ENCODE measurements around the gene VPS26C.
A peak's percentile ranks its signal among the peaks of the same experiment; 100 is the strongest.
"Not testable (repeated sequence)": the region's sequence is repeated elsewhere in the genome, so short reads cannot be mapped to it uniquely, and the experiment has no call there.

The VPS26C gene

DNA sequence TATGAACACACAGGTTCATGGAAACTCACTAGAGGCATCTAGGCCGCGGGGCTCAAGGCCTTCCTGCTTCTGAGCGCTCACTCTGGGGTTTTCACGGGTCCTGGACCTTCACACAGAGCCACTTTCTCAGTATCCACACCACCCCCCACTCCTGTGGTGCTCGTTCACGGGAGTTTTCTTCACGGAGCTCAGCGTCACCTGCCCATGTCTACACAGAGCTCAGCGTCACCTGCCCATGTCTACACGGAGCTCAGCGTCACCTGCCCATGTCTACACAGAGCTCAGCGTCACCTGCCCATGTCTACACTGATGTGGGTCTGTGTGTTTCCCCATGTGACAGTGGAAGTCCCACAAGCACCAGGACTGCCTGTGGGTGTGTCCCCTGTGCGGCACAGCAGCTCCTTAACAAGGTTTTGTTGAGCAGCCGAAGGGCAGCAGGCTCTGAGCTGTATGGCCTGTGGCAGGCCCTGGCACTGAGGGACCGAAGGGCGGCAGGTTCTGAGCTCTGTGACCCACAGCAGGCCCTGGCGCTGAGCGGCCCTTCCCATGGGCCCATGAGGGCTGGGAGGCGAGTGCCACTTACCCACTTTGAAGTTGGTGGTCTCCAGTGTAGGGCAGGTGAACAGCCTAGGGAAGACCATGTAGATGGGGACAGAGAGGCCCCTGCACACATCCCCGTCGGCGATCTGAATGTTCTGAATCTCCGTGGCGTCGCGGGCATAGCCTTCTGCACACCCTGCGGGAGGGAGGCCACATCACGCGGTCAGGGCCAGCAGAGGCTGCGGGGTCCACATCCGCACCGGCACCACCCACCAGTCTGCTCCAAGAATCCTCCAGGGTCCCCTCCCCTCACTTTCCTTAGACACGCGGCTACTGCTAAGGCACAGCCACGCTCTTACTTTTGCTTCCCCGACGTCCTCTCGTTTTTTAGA lies 39.8 kb downstream of the VPS26C start:
- no peak for DNase-seq

DNA sequence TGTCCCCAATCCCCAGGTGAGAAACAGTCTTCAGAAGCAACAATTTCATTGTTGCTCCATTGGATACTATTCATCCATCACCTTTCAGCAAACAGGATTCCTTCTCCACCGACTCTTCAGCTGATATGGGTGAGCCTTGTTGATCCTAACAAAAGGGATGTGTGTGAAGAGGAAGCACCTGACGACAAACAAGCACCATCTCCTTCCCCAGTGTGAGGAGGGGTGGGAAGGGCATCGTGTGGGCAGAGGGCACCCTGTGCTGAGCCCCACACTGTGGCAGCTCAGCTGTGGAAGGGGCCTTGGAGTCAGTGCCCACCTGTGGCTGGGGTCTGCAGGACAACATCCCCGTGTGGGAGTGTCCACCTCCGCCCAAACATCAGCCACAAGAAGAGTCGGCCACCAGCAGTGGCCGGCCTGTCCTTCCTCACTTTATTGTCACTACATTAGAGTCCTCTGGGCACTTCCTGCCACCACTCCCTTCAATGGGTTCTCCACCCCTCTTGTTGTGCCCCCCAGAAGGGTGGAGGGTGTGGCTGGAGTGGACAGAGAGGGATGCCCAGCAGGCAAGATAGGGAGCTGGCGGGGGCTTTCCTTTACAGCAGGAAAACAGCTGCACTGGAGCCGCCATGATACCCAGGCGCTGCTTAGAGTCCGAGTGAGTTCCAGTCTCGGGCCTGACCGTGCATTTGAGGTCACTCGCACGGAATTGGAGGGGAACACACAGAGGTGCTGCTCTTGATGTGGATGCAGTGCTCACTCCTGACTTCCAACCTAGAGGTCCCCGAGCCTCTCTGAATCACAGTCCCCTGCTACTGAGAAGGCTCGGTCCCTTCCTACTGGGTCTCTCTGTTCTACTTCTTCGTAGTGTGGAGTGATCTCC lies 40.9 kb downstream of the VPS26C start:
- no peak for DNase-seq

DNA sequence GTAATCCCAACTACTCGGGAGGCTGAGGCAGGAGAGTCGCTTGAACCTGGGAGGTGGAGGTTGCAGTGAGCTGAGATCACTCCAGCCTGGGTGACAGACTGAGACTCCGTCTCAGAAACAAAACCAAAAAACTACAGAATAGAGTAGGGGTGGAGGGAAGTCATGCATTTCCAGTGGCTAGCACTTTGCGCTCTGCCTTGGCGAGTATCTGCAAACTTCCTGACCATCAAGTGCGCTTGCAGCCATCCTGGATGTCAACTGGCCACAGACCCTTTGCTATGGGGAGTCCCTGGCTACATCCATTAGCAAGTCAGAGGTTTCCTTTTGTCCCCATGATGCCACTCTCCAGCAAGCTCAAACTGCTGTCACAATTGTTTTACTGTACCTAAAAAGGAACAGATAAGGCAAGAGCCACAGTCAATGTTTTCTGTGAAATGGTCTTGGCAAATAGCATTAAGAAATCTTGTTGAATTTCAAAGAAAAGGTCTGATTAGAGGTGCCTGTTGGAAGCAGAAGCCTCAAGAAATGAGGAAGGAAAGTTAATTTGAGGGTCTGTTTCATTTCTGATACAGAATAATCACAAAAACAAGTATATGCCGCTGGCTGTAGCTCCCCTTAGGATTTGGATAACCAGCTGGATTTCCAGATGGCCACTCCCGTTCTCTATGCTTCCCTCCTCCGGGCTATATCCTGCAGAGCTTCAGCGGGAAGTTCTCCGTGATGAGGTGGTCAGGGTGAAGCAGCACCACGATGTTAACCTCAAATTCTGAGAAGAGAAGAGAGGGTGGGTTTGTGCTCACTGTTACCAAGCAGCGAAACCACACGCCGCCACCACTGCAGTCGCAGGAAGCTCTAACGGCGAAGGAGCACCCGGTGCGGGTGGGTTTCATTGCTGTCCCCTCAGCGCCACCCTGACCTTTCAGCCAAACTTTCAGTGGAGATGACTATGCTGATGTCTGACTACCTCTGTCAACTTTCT lies 42.0 kb downstream of the VPS26C start:
- no peak for DNase-seq

DNA sequence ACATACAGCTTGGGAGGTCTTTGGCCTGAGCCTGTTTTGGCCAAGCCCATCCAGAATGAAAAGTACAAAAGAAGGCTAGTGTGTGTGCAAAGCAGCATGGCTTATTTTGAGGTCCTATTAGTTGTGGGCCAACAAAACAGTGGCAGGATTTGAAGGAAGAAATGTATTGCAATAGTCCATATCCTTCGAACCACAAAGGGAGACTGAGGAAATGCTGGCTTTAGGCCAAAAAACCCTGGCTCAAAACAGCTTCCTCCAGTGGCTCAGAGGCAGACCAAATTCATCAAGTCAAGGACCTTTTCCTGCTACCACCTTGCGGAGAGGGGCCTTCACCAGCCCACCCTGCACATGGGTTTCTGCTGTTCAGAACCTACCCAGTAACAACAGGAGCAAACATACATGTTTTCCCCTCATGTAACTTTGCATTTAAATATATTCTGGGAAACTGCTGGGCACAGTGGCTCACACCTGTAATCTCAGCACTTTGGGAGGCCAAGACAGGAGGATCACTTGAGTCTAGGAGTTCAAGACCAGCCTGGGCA lies 43.3 kb downstream of the VPS26C start:
- DNase-seq, result no peak

DNA sequence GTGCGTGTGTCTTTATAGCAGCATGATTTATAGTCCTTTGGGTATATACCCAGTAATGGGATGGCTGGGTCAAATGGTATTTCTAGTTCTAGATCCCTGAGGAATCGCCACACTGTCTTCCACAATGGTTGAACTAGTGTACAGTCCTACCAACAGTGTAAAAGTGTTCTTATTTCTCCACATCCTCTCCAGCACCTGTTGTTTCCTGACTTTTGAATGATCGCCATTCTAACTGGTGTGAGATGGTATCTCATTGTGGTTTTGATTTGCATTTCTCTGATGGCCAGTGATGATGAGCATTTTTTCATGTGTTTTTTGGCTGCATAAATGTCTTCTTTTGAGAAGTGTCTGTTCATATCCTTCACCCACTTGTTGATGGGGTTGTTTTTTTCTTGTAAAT lies 44.9 kb downstream of the VPS26C start:
- DNase-seq, result not testable (repeated sequence)

DNA sequence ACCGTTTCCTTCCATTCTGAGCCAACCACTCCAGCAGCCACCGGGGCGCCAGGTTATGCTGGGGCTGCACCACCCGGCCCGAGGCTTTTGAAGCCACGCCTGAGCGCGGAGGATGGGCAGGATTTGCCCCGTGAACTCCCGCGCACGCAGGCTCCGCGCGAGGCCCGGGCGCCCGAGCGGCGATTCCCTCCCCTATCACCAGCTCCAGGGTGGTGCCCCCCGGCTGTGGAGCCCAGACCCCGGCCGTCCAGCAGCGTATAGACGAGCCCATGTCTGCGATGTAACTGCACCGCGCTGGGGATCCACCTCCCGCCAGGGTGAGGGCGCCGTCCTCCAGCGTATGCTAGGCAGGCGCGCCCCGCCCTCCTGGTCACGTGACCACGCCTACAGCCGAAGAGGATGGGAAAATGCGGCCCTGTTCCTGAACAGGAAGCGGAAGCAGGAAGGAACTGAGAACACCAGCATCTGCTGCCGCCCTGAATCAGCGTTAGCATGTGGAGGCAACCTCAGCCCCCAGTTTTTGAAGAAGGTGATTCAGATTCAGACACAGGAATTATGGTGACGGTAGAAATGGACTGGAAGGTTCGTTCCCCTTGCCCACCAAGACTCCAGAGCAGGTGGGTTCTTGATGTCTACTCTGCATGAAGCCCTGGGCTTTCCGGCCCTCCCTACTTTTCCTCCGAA lies 46.0 kb downstream of the VPS26C start:
- DNase-seq, result no peak

DNA sequence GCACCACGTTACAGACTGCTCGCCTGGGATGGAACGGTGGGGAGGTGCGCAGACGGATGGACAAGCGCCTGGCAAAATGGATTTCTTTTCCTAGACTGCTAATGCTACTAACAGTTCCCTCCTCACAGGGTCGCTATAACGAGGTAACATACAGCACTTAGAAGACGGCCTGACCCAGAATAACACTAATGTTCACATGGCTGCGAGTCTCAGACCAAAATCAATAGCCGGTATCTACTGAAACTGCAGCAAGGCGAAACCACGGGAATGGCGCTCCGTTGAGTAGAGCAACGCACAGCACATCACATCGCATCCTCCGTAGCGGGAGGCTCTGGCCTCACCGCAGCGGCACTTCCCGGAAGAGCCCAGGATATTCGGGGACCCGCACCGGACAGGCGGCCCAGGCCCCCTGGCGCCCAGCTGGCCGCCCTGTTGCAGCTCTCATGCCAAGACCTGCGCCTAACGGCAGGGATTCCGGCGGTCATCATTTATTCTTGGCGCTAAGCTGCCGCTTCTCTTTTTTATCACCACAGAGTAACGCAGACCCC lies 46.6 kb downstream of the VPS26C start:
- DNase-seq, result no peak

DNA sequence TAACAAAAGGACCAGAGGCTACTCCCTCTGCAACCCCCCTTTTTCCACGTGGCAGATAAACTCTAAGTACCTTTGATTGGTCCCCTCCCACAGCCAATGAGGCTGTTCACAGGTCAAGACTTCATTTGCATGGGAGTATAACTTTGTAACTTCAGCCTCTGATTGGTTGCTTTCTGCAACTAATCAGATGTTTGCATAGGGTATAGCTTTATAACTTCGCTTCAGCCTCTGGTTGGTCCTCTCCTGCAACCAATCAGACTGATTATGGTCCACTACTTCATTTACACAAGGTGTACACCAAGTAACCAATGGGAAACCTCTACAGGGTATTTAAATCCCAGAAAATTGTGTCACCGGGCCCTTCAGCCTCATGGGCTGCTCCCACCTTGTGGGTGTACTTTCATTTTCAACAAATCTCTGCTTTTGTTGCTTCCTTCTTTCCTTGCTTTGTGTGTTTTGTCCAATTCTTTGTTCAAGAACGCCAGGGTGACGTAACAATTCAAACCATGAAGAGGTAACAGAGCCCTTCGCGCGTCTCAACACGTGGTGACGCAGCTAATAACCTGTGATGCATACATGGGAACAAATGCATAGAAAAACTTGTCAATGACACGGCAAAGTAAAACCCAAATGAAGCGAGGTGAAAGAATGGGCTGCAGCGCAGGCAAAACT lies 47.2 kb downstream of the VPS26C start:
- DNase-seq, result no peak

DNA sequence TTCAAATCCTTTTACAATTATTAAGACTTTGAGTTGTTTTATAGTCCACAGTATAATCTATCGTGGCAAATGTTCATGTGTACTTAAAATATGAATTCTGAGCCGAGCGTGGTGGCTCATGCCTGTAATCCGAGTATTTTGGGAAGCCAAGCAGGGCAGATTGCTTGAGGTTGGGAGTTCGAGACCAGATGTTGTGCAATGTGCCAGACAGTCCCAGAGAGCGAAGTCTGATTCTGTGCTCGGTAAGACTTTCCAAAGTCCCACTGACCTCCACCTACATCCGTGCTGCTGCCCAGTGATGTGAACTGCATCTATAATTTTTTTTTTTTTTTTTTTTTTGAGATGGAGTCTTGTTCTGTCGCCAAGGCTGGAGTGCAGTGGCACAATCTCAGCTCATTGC lies 52.2 kb downstream of the VPS26C start:
- DNase-seq, result no peak

DNA sequence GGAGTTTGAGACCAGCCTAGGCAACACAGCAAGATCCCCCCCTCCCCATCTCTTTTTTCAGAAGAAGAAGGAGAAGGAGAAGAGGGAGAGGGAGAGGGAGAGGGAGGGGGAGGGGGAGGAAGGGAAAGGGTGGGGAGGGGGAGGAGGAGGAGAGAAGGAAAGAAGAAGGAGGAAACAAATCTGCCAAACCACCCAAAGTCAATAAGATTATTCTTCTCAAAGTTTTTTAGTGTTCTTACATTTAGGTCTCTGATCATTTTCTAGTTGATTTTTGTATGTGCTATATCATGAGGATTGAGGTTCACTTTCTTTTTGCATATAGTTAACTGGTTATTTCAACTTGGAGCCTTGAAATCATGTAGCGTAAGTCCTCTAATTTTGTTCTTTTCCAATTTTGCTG lies 56.3 kb downstream of the VPS26C start:
- no peak for DNase-seq

DNA sequence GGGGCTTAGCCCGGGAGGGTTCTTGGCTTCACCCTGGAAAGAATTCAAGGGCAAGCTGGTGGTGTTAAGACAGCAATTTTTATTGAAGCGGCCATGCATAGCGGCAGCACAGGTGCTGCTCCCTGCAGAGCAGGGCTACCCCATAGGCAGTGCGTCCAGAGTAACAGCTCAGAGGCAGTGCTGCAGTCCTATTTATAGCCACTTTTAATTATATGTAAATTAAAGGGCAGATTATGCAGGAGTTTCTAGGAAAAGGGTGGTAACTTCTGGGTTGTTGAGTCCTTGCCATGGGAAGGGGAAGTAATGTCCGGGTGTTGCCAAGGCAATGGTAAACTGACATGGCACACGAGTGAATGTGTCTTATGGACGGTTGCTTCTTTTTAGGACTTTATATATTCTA lies 57.0 kb downstream of the VPS26C start:
- DNase-seq, result no peak

DNA sequence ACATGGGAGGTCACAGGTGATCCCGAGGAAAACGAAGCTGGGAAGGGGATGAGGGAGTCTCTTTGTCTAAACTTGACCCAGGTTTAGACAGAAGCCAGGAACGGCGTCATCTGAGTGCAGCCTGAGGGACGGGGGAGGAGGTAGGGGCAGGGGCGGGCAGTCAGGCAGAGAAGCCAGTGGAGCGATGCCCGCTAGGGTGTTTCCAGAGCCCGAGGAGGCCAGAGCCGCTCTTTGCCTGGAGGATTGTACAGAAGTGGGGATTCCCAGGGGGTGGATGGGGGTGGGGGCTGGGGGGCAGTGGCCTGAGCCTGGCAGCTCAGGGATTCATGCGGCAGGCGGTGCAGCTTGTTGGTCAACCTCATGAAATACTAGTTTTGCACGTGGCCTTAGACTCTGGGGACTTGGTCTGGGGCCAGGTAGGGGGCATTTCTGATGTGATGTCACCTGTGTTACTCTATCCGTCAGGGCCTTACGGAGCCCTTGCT lies 58.4 kb downstream of the VPS26C start:
- no peak for DNase-seq

DNA sequence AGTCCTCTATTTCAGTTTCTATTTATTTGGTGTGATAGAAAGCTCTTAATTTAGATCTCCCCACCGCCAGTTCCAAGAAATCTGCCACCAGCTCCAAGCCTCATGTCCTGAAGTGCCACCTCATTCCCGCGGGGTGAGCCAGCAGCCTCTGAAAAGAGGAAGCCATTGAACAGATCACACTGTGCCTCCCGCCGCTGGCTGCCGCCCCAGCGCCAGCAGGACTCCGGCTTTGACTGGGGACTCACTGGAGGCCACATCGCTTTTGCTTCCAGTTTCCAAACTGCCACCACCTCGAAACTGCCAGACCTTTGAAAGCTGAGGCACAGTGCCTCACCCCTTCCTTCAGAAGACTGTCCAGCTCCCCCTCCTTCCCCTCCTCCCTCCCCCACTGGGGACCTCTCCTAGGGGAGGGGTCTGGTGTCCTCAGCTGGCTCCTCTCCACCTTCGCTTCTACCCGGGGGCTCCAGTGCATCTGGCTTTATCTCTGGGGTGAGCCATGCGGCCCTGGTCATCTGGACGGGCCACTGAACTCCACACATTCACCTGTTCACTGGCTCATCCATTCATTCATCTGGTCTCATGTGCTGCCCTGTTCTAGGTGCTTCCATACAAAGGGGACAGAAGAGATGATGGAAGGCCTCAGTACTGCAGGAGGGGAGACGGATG lies 58.9 kb downstream of the VPS26C start:
- DNase-seq, result no peak

DNA sequence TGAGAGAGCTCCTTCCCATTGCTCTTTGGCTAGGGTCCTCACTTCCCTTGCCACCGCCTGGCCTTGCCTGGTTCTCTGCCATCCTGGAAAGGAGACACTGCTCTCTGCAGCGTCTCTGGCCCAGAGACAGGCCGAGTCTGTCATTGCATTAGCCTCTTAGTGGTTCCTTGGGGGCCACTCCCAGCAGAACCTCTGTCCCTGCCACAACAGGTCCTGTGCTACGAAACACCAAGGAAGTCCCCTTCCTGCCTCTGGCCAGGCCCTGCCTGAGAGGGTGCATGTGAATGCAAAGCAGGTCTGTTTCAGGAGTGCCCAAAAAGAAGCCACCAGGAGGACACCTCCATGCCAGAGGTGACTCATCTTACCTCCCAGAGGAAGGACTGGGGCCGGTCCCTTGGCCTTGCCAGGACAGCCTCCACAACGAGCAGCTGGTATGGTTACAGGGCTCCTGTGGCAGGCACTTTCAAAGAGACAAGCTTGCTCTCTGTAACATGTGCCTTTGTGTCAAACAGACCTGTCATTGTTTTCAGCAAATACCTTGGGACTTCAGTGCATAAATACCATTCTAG lies 59.6 kb downstream of the VPS26C start:
- peak; percentile 16 for DNase-seq

DNA sequence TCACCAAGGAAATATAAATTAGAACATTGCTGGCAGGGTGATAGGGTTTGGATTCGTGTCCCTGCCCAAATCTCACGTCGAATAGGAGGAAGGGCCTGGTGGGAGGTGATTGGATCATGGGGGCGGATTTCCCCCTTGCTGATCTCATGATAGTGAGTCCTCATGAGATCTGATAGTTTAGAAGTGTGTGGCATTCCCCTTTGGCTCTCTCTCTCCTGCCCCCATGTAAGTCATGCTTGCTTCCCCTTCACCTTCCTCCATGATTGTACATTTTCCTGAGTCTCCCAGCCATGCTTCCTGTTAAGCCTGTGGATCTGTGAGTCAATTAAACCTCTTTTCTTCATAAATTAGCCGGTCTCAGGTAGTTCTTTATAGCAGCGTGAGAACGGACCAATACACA lies 60.6 kb downstream of the VPS26C start:
- no peak for DNase-seq

DNA sequence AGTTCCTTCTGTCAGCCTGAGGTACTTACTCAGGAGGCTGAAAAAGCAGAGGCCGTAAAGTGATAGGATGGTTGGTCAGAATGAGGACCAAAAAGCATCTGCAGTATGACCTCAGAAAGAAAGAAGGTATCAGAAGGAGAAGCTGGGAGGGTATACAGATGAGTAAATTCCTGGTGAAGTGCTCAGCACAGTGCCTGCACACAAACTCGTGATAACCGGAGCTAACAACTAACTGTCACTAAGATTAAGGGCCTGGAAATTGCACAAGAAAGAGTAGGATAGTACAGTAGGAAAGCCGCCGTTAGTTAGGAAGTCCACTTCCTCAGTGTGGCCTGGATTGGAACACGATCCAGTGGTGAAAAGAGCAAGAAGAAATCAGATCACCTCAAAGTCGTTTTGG lies 62.6 kb downstream of the VPS26C start:
- no peak for DNase-seq

DNA sequence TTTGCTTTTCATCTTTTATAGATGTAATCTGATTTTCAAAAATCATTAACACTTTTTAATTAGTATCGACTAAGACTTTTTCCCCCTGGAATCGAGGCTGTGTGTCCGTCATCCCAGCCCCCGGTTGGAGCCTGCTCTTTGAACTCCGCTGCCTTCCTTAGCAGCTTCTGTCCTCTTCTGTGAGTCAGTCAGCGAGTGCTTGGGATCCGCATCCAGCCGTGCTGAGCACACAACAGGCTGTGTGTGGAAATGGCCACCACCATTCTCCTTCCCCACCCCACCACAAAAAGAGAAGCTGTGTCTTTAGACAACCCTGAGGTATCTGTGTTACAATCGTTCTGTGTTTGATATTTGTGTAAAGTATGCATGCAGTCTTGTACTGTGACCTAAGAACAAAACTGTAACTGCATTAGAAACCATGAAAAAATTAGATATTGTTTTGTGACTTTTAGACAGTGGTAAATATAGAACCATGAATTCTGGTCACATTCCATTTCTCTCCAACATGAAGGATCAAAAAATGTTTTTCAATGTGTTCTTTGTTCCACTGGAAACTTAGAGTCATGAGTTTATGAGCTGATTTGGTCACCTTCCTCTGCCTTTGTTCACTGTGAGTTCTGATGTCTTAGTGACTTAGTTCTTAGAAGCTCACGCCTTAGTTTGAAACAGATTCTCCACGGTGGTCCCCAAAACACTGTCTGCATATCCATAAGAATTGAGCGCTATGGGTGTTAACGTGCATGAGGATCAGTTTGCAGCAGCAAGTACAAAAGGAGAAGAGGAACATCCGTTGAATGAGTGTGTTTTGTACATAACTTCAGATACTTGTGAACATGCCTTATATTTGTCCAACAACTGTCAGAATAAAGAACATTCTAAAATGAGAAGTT lies 64.7 kb downstream of the VPS26C start:
- no peak for DNase-seq

DNA sequence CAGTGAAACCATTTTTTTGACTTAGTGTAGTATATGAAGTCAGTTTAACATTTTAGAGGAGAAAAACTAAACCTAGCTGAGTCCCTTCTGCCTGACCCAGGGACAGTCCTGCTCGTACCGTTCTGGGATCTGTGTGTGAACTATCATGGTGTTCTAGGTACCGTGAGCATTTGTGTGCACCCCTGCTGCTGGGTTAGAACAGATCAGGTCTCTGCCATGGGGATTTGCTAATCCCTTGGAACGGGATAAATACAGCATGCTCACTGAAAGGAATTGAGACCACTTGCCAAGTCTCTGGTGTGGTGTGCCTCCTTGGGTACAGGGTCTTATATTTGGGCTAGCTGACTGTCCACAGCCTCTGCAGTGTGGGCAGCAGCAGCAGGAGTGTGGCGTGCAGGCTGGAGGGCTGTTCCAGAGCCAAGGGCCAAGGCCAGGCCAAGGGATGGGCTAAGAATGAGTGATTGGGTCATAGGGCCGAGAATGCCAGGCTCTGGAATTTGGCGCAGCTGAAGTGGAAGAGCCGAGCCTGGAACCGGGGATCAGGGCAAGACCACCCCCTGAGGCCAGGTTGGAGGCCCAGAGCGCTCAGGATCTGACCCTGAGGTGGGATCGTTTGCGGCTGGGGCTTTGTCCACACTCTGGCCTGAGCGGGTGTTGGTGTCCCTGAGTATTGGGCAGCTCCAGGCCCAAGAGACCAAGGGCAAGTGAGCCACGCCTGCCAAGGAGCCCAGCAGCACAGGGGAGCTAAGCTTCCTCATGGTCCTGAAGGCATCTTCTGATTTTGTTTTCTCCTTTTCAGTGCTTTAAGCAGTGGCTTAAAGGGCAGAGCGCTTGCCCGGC lies 66.3 kb downstream of the VPS26C start:
- DNase-seq, result no peak
